Measurements from ENCODE around the gene PIK3C3.
A peak's percentile ranks its signal among the peaks of the same experiment; 100 is the strongest.
"Not testable (repeated sequence)": the region's sequence is repeated elsewhere in the genome, so short reads cannot be mapped to it uniquely, and the experiment has no call there.

The PIK3C3 gene

GRCh38 chr18:42025974-42026625, 71.1 kb downstream of the PIK3C3 start:
- DNase-seq = no peak

- DNase-seq = peak in 1 of 2 experiments; percentile 24
Measured at GRCh38 chr18:42028247-42028832, 73.3 kb downstream of the PIK3C3 start.

GRCh38 chr18:42029092-42029491, 74.1 kb downstream of the PIK3C3 start:
- DNase-seq = no peak

GRCh38 chr18:42030586-42031182, 75.7 kb downstream of the PIK3C3 start:
- no peak for DNase-seq

- no peak for DNase-seq
Measured at GRCh38 chr18:42032447-42032846, 77.4 kb downstream of the PIK3C3 start.

- no peak for DNase-seq
Measured at GRCh38 chr18:42033137-42033810, 78.2 kb downstream of the PIK3C3 start.

- no peak for DNase-seq
Measured at GRCh38 chr18:42038936-42039335, 83.9 kb downstream of the PIK3C3 start.

GRCh38 chr18:42039396-42039795, 84.4 kb downstream of the PIK3C3 start:
- no peak for DNase-seq

GRCh38 chr18:42041793-42042192, 86.8 kb downstream of the PIK3C3 start:
- DNase-seq = no peak

GRCh38 chr18:42045346-42045745, 90.3 kb downstream of the PIK3C3 start:
- DNase-seq = no peak

- DNase-seq = no peak
Measured at GRCh38 chr18:42047721-42048120, 92.7 kb downstream of the PIK3C3 start.

- no peak for DNase-seq
Measured at GRCh38 chr18:42048158-42048557, 93.1 kb downstream of the PIK3C3 start.

GRCh38 chr18:42049536-42049935, 94.5 kb downstream of the PIK3C3 start:
- not testable (repeated sequence) for DNase-seq

- DNase-seq = no peak
Measured at GRCh38 chr18:42051411-42051810, 96.4 kb downstream of the PIK3C3 start.

GRCh38 chr18:42052122-42052708, 97.2 kb downstream of the PIK3C3 start:
- no peak for DNase-seq

GRCh38 chr18:42053188-42053781, 98.3 kb downstream of the PIK3C3 start:
- peak; percentile 59 to 64 for DNase-seq

- no peak for DNase-seq
Measured at GRCh38 chr18:42064109-42064508, 109.1 kb downstream of the PIK3C3 start.

- no peak for DNase-seq
Measured at GRCh38 chr18:42067518-42067917, 112.5 kb downstream of the PIK3C3 start.

GRCh38 chr18:42068030-42068429, 113.0 kb downstream of the PIK3C3 start:
- DNase-seq = no peak

GRCh38 chr18:42069036-42069435, 114.0 kb downstream of the PIK3C3 start:
- no peak for DNase-seq

- no peak for DNase-seq
Measured at GRCh38 chr18:42072407-42072806, 117.4 kb downstream of the PIK3C3 start.

- DNase-seq = no peak
Measured at GRCh38 chr18:42074704-42075103, 119.7 kb downstream of the PIK3C3 start.

- no peak for DNase-seq
Measured at GRCh38 chr18:42078711-42079110, 123.7 kb downstream of the PIK3C3 start.
